ENCODE measurements around the gene GRIFIN.
A peak's percentile ranks its signal among the peaks of the same experiment; 100 is the strongest.
"Not testable (repeated sequence)": the region's sequence is repeated elsewhere in the genome, so short reads cannot be mapped to it uniquely, and the experiment has no call there.

Gene GRIFIN

DNA sequence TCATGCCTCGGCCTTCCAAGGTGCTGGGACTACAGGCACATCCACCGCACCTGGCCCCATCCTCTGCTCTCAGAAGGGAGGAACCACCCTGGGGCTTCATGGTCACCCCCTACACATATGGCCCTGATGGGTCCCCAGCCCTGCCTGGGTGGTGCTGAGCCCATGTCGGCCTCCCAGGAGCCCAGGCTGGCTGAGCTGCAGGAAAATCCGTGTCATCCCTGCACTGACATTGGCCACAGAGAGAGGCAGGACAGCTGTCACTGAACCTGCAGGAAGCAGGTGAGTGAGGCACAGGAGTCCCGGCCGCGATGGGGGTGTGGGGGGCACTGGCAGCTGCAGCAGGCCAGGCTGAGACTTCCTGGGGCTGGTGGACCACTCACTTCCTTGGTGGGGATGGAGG is 8.0 kb downstream of the GRIFIN start:
- Histone ChIP-seq H3K27ac (ENCODE audit: low read length) (no peak overlapping the region), H3K36me3 (ENCODE audit: control insufficient read depth in 2 of 2, insufficient read depth in 2 of 2, low read length in 2 of 2) (no peaks in the 10 kb centered on the region), H3K9ac (ENCODE audit: low read length in 2 of 2) (no peak overlapping the region), H3K4me1 (ENCODE audit: control insufficient read depth, insufficient read depth, low read length) (peaks cover 11% of the 10 kb centered on the region), H3K9me3 (ENCODE audit: control insufficient read depth in 2 of 2, low read length in 2 of 2) (no peaks in the 10 kb centered on the region), H3K4me3 (ENCODE audit: low read length in 2 of 2) (no peak overlapping the region), H3K27me3 (ENCODE audit: control insufficient read depth in 1 of 2, insufficient read depth in 2 of 2, low read length in 2 of 2) (peaks cover 3 to 13% of the 10 kb centered on the region in 2 donors)

DNA sequence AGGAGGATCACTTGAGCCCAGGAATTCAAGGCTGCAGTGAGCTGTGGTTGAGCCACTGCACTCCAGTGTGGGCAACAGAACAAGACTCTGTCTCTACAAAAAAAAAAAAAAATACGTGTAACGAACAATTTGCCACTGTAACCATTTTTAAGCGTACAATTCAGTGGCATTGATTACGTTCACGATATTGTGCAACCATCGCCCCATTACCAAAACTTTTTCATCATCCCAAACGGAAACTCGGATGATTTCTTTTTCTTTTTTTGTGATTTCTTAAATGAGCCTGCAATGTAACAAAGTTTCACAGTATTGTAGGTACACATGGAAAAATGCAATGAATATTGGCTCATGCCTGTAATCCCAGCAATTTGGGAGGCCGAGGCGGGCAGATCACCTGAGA is 9.5 kb downstream of the GRIFIN start:
- Histone ChIP-seq H3K4me3 (ENCODE audit: low read length in 2 of 2) (no peak overlapping the region), H3K27ac (ENCODE audit: low read length) (no peak overlapping the region), H3K36me3 (ENCODE audit: control insufficient read depth in 2 of 2, insufficient read depth in 2 of 2, low read length in 2 of 2) (no peaks in the 10 kb centered on the region), H3K4me1 (ENCODE audit: control insufficient read depth, insufficient read depth, low read length) (peaks cover 11% of the 10 kb centered on the region), H3K9ac (ENCODE audit: low read length in 2 of 2) (no peak overlapping the region), H3K27me3 (ENCODE audit: control insufficient read depth in 1 of 2, insufficient read depth in 2 of 2, low read length in 2 of 2) (peaks cover 3 to 13% of the 10 kb centered on the region in 2 donors), H3K9me3 (ENCODE audit: control insufficient read depth in 2 of 2, low read length in 2 of 2) (no peaks in the 10 kb centered on the region)

DNA sequence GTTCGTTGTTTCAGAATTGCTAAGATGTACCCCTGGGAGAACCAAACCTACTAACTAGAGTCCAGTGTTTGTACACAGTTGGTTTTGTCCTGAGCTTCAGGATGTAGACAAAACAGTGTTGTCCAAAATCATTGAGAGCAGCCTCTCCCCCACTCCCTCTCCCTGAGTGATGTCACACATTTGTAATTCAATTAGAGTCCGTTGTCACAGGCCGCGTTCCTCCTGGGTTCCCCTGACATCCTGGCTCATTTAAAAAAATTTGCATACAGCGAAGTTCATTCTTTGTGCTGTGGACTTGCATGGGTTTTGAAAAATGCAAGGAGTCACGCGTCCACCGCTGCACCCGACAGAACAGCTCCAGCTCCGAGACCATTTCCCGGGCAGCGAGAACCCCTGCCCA is 10.3 kb downstream of the GRIFIN start:
- no peak overlapping the region for H3K9ac ChIP-seq (ENCODE audit: low read length in 2 of 2)
- H3K4me1 ChIP-seq (ENCODE audit: control insufficient read depth, insufficient read depth, low read length), result peaks cover 8% of the 10 kb centered on the region
- no peak overlapping the region for H3K4me3 ChIP-seq (ENCODE audit: low read length in 2 of 2)
- H3K9me3 ChIP-seq (ENCODE audit: control insufficient read depth in 2 of 2, low read length in 2 of 2), result no peaks in the 10 kb centered on the region
- no peak overlapping the region for H3K27ac ChIP-seq (ENCODE audit: low read length)
- H3K27me3 ChIP-seq (ENCODE audit: control insufficient read depth in 1 of 2, insufficient read depth in 2 of 2, low read length in 2 of 2), result peaks cover 3 to 10% of the 10 kb centered on the region in 2 donors
- no peaks in the 10 kb centered on the region for H3K36me3 ChIP-seq (ENCODE audit: control insufficient read depth in 2 of 2, insufficient read depth in 2 of 2, low read length in 2 of 2)

DNA sequence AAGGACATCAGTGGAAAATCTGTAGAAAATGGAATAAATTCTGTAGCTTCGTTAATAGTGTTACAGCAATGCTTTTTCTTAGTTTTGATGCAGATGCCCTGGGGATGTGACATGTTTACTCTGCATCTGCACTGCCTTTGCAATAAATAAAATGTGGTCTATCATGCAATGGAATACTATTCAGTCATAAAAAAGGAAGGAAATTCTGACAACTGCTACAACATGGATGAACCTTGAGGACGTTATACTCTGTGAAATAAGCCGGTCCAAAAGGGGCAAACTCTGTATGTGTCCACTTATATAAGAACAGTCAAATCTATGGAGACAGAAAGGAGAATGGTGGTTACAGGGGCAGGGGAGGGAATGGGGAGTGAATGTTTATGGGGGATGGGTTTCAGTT is 13.5 kb downstream of the GRIFIN start:
- H3K9ac ChIP-seq (ENCODE audit: low read length in 2 of 2), result no peak overlapping the region
- no peak overlapping the region for H3K27ac ChIP-seq (ENCODE audit: low read length)
- H3K4me3 ChIP-seq (ENCODE audit: low read length in 2 of 2), result no peak overlapping the region
- H3K4me1 ChIP-seq (ENCODE audit: control insufficient read depth, insufficient read depth, low read length), result no peaks in the 10 kb centered on the region
- no peaks in the 10 kb centered on the region for H3K36me3 ChIP-seq (ENCODE audit: control insufficient read depth in 2 of 2, insufficient read depth in 2 of 2, low read length in 2 of 2)
- H3K9me3 ChIP-seq (ENCODE audit: control insufficient read depth in 2 of 2, low read length in 2 of 2), result no peaks in the 10 kb centered on the region
- no peaks in the 10 kb centered on the region for H3K27me3 ChIP-seq (ENCODE audit: control insufficient read depth in 1 of 2, insufficient read depth in 2 of 2, low read length in 2 of 2)

DNA sequence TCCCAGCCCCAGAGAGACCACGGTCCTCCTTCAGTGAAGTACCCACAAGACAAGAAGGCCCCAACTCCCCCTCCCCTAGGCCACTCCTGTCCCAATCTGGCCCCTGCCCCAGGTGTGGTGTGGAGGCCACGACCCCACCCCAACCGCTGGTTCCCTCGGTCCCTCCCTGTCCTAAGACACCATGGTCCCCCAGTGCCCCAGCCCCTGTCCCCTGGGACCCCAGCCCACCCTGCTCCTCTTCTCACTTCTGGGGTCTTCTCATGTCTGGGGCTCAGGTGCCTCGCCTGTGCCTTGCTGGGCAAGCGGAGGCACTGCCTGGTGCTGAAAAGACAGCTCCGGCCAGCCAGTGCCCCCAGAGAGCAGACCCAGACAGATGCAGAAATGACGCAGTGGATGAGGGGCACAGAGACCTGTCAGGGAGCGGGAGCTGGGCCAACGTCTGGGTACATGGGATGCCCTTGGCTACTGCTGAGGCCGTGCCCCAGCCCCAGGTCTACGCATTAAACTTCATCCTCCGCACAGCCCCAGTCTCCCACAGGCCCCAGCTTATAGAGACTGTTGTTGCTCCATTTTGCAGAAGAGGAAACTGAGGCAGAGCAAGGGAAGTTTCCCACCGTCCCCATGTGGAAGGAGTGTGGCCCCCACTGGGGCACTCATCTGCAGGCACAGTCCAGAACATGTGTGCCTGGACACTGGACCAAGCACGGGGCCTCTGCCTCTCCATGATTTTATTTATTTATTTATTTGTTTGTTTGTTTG is 14.8 kb downstream of the GRIFIN start:
- no peak overlapping the region for H3K27ac ChIP-seq (ENCODE audit: low read length)
- H3K36me3 ChIP-seq (ENCODE audit: control insufficient read depth in 2 of 2, insufficient read depth in 2 of 2, low read length in 2 of 2), result no peaks in the 10 kb centered on the region
- H3K4me3 ChIP-seq (ENCODE audit: low read length in 2 of 2), result no peak overlapping the region
- H3K27me3 ChIP-seq (ENCODE audit: control insufficient read depth in 1 of 2, insufficient read depth in 2 of 2, low read length in 2 of 2), result no peaks in the 10 kb centered on the region
- no peaks in the 10 kb centered on the region for H3K4me1 ChIP-seq (ENCODE audit: control insufficient read depth, insufficient read depth, low read length)
- H3K9ac ChIP-seq (ENCODE audit: low read length in 2 of 2), result no peak overlapping the region
- H3K9me3 ChIP-seq (ENCODE audit: control insufficient read depth in 2 of 2, low read length in 2 of 2), result no peaks in the 10 kb centered on the region

DNA sequence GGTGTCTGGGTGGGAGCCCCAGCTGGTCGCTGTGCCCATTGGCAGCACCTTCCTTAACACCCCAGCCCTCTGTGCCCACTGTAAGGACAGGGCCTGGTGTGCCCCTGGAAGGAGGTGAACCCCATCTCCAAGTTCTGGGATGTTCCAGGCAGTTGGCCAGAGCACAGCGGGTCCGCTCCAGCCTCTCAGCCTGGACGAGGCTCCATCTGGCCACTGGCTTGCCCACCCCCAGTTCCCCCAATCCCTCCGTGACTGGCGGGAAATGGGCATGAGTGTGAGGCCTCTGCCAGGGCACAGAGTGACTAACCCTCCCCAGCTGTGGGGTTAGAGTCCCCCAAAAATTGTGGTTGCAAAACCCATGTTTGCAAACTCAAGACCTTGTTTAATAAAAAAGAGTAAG is 15.6 kb downstream of the GRIFIN start:
- Histone ChIP-seq H3K4me3 (ENCODE audit: low read length in 2 of 2) (no peak overlapping the region), H3K36me3 (ENCODE audit: control insufficient read depth in 2 of 2, insufficient read depth in 2 of 2, low read length in 2 of 2) (no peaks in the 10 kb centered on the region), H3K9ac (ENCODE audit: low read length in 2 of 2) (no peak overlapping the region), H3K9me3 (ENCODE audit: control insufficient read depth in 2 of 2, low read length in 2 of 2) (no peaks in the 10 kb centered on the region), H3K27ac (ENCODE audit: low read length) (no peak overlapping the region), H3K4me1 (ENCODE audit: control insufficient read depth, insufficient read depth, low read length) (no peaks in the 10 kb centered on the region), H3K27me3 (ENCODE audit: control insufficient read depth in 1 of 2, insufficient read depth in 2 of 2, low read length in 2 of 2) (no peaks in the 10 kb centered on the region)

DNA sequence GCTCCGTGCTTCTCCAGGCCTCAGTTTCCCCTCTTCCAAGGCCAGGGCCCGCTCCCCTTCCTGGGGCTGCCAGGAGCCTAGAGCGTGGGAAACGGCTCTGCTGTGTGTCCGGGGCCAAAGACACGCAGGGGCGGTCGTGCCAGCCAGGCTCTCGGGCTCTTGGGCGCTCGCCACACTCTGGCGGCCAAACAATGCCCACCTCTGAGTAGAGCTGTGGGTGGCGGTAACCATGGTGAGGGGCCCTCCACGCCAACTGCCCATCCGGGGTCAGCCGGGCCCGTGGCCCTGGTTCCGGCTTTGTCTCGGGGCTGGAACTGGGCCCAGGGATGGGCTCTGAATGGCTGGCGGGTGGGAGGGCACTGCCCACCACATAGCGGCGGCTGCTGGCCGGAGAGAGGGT is 16.0 kb downstream of the GRIFIN start:
- Histone ChIP-seq H3K4me1 (ENCODE audit: control insufficient read depth, insufficient read depth, low read length) (no peaks in the 10 kb centered on the region), H3K9me3 (ENCODE audit: control insufficient read depth in 2 of 2, low read length in 2 of 2) (no peaks in the 10 kb centered on the region), H3K4me3 (ENCODE audit: low read length in 2 of 2) (no peak overlapping the region), H3K27me3 (ENCODE audit: control insufficient read depth in 1 of 2, insufficient read depth in 2 of 2, low read length in 2 of 2) (no peaks in the 10 kb centered on the region), H3K27ac (ENCODE audit: low read length) (no peak overlapping the region), H3K36me3 (ENCODE audit: control insufficient read depth in 2 of 2, insufficient read depth in 2 of 2, low read length in 2 of 2) (no peaks in the 10 kb centered on the region), H3K9ac (ENCODE audit: low read length in 2 of 2) (no peak overlapping the region)

DNA sequence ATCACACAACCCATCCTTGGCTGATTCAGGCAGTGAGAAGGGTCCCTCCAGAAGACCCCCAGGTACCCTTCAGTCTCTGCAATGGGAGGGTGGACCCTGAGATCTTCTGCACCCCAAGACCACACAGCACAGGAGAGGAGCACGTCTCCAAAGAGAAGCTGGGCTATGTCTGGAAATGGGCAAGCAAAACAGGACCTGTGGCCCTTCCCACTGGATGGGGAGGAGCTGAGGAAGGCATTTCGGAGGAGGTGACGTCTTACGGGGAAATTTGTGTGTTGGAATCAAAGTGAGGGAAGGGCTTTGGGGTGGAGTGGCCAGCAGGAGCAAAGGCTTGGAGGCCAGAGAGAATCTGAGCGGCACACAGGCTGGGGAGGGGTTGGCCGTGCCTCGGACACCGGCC is 16.5 kb downstream of the GRIFIN start:
- no peak overlapping the region for H3K27ac ChIP-seq (ENCODE audit: low read length)
- H3K4me3 ChIP-seq (ENCODE audit: low read length in 2 of 2), result no peak overlapping the region

DNA sequence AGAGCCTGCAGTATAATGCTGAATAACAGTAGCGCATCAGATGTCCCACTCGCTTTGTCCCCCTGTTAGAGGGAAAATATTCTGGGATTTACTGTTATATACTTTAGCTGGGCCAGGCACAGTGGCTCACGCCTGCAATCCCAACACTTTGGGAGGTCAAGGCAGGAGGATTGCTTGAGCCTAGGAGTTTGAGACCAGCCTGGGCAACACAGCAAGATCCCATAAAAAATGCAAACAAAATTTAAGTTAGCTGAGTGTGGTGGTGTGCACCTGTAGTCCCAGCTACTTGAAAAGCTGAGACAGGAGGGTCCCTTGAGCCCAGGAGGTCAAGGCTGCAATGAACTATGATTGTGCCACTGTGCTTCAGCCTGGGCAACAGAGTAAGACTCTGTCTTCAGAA is 22.3 kb downstream of the GRIFIN start:
- H3K9me3 ChIP-seq (ENCODE audit: control insufficient read depth in 2 of 2, low read length in 2 of 2); H3K36me3 ChIP-seq (ENCODE audit: control insufficient read depth in 2 of 2, insufficient read depth in 2 of 2, low read length in 2 of 2); H3K27ac ChIP-seq (ENCODE audit: low read length); H3K9ac ChIP-seq (ENCODE audit: low read length in 2 of 2); H3K27me3 ChIP-seq (ENCODE audit: control insufficient read depth in 1 of 2, insufficient read depth in 2 of 2, low read length in 2 of 2); H3K4me3 ChIP-seq (ENCODE audit: low read length in 2 of 2): not testable (repeated sequence)
- H3K4me1 ChIP-seq (ENCODE audit: control insufficient read depth, insufficient read depth, low read length), result peaks cover 11% of the 10 kb centered on the region

More for the DNA sequence above, 16.5 kb downstream of the GRIFIN start:
- Histone ChIP-seq H3K9ac (ENCODE audit: low read length in 2 of 2) (no peak overlapping the region), H3K4me1 (ENCODE audit: control insufficient read depth, insufficient read depth, low read length) (no peaks in the 10 kb centered on the region), H3K36me3 (ENCODE audit: control insufficient read depth in 2 of 2, insufficient read depth in 2 of 2, low read length in 2 of 2) (no peaks in the 10 kb centered on the region), H3K27me3 (ENCODE audit: control insufficient read depth in 1 of 2, insufficient read depth in 2 of 2, low read length in 2 of 2) (no peaks in the 10 kb centered on the region), H3K9me3 (ENCODE audit: control insufficient read depth in 2 of 2, low read length in 2 of 2) (no peaks in the 10 kb centered on the region)

DNA sequence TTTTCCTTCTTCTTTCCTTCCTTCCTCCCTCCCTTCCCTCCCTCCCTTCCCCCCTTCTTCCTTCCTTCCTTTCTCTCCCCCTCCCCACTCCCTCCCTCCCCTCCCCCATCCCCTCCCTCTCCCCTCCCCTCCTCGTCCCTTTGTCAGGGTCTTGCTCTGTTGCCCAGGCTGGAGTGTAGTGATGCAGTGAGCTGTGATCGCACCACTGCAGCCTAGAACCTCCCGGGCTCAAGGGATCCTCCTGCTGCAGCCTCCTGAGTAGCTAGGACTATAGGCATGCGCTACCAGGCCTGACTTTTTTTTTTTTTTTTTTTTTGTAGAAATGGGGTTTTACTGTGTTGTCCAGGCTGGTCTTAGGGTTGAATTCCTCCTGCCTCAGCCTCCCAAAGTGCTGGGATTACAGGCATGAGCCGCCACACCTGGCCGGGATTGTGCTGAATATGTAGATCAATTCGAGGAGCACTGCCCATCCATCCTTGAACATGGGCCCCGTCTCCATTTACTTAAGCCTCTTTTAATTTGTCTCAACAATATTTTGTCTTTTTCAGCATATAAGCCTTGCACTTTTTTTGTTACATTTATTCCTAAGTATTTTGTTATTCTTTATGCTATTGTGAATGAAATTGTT is 23.4 kb downstream of the GRIFIN start:
- H3K36me3 ChIP-seq (ENCODE audit: control insufficient read depth in 2 of 2, insufficient read depth in 2 of 2, low read length in 2 of 2), result no peaks in the 10 kb centered on the region
- no peaks in the 10 kb centered on the region for H3K27me3 ChIP-seq (ENCODE audit: control insufficient read depth in 1 of 2, insufficient read depth in 2 of 2, low read length in 2 of 2)
- H3K4me3 ChIP-seq (ENCODE audit: low read length in 2 of 2), result no peak overlapping the region
- peaks cover 11% of the 10 kb centered on the region for H3K4me1 ChIP-seq (ENCODE audit: control insufficient read depth, insufficient read depth, low read length)
- H3K27ac ChIP-seq (ENCODE audit: low read length), result no peak overlapping the region
- H3K9ac ChIP-seq (ENCODE audit: low read length in 2 of 2), result no peak overlapping the region
- no peaks in the 10 kb centered on the region for H3K9me3 ChIP-seq (ENCODE audit: control insufficient read depth in 2 of 2, low read length in 2 of 2)

DNA sequence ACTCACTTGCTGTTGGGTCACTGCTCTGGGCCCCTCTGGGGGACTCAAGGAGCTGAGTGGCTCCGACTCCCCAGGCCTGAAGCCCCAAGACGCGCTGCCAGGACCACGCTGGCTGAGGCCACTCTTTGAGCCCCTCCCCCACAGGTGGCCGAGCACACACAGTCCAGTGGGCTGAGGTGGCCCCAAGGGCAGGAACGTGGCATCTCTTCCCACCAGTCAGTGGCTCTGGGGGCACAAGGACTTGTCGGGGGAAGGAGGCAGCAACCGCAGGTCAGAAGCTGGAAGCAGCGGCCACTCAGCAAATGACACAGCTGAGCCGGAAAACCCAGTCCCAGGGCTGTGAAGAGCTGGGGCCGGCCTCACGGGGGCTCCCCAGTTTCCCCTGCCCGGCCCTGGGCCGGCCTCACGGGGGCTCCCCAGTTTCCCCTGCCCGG is 24.1 kb downstream of the GRIFIN start:
- peak overlapping the region; percentile 44 to 73 for H3K4me3 ChIP-seq (ENCODE audit: low read length in 2 of 2)

More for the DNA sequence above, 24.1 kb downstream of the GRIFIN start:
- H3K27me3 ChIP-seq (ENCODE audit: control insufficient read depth in 1 of 2, insufficient read depth in 2 of 2, low read length in 2 of 2), result no peaks in the 10 kb centered on the region
- H3K4me1 ChIP-seq (ENCODE audit: control insufficient read depth, insufficient read depth, low read length), result peaks cover 11% of the 10 kb centered on the region
- no peak overlapping the region for H3K27ac ChIP-seq (ENCODE audit: low read length)
- H3K36me3 ChIP-seq (ENCODE audit: control insufficient read depth in 2 of 2, insufficient read depth in 2 of 2, low read length in 2 of 2), result no peaks in the 10 kb centered on the region
- H3K9ac ChIP-seq (ENCODE audit: low read length in 2 of 2), result peak overlapping the region in 1 of 2 donors; percentile 27
- H3K9me3 ChIP-seq (ENCODE audit: control insufficient read depth in 2 of 2, low read length in 2 of 2), result no peaks in the 10 kb centered on the region

Data from stomach smooth muscle (tissue), 2 donors.